SH-SY5Y (cell line): ENCODE data around the gene CCDC3.

Source experiments
- GATA2 ChIP-seq: IDR thresholded peaks from 2 replicates; pipeline ENCODE4 v1.6.1; 2011; ENCODE audit warnings: mild to moderate bottlenecking, low read depth, low read length
- GATA3 ChIP-seq: IDR thresholded peaks from 2 replicates; pipeline ENCODE4 v1.6.1; 2011; ENCODE audit warnings: low read depth, mild to moderate bottlenecking, low read length, moderate library complexity

CCDC3 gene

DNA sequence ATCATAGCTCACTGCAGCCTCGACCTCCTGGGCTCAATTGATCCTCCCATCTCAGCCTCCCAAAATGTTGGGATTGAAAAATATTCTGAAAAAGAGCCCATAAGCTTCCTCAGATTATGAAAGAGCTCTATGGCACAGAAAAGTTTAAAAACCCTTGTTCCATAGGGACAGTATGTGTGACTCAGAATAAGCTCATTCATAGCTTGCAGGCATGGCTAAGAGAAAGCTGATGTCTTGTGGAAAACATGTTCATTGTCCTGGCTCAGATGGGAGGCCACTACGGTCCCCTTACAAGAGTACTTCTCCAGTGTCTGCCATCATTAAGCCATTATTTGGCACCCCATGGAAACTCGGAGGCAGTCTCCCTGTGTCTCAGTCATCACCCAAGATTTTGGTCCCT is 64.0 kb downstream of the CCDC3 start:
- no peak for TF ChIP-seq GATA2
- no peak for TF ChIP-seq GATA3

DNA sequence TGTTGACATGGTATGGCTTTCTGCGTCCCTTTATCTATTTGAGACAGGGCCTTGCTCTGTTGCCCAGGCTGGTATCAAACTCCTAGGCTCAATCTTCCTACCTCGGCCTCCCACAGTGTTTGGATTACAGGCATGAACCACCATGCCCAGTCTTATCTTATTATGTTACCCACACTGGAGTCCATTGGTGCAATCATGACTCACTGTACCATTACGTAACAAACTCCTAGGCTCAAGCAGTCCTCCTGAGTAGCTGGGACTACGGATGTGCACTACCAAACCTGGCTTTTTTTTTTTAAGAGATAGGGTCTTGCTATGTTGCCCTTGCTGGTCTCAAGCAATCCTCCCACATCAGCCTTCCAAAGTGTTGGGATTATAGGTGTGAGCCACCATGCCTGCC is 66.7 kb downstream of the CCDC3 start:
- TF ChIP-seq GATA2, result no peak
- no peak for TF ChIP-seq GATA3

DNA sequence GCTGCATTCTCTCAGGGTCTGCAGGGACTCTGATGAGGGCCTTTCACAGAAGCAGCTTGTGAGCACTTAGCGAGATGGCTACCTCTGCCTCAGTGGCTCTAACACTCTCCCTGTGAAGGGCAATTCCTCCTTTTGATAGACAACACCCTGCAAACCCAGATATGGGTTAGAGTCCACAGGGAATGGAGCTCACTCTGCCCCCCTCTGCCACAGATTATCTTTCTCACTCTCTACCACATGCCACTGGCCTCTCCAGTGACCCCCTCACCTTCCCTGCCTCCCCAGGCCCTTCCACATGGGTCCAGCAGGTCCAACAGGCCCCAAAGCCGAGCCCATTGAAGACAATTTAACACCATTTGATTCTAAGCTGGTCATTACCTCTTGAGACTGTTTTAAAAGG is 72.1 kb downstream of the CCDC3 start:
- TF ChIP-seq GATA3 (no peak), GATA2 (no peak)

DNA sequence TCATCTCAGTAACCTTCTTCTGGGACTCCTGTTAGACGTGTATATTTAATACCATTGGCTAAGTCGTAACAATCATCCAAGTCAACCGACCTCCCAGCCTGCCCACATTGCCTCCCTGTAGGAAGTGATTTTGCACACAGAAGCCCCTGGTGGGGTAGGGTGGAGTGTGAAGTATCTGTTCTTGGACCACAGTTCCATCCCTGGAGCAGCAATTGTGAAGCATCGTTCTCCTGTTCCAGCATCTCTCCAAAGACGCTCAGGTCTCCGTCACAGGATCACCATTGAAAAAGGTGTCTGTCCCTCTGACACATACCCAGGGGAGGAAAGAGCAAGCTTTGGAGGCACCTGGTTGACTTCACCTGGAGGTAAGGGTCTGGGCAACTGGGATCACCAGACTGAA is 72.9 kb downstream of the CCDC3 start:
- TF ChIP-seq GATA3, result no peak
- TF ChIP-seq GATA2, result no peak

DNA sequence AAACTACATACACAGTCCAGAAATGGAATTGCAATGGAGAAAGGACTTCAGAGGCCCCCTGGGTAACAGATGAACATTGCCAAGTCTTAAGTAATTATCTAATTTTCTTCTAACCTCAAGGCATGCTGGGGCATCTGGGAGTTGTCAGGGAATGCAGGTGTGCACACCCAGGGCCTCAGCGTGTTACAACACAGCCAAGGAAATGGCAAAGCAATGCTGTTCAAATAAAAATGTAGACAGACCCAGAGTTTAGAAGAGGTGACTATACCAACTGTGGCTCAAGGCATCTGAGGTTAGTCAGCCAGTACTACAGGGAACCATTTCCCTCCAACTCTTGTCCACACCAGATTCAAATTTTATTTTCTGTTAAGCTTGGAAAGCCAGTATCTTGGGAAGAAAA is 73.6 kb downstream of the CCDC3 start:
- TF ChIP-seq GATA3 (no peak), GATA2 (no peak)

DNA sequence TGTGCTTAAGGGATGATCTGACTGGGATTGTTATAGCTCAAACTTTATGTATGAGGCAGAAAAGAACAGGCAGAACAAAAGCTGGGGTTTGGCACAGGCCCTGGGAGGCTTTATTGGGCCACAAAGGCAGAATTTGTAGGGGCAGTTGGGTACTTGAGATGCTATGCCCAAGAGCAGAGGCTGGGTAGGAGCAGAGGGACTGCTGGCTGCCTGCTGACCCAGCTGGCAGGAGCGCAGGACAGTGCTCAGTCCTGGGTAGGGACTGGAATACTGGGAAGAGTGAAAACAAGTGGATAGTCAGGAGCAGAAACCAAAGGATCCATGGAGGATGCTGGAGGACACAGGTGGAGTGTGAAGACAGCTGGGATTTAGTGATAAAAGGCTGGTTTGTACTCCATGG is 75.7 kb downstream of the CCDC3 start:
- TF ChIP-seq GATA3, result no peak
- no peak for TF ChIP-seq GATA2

DNA sequence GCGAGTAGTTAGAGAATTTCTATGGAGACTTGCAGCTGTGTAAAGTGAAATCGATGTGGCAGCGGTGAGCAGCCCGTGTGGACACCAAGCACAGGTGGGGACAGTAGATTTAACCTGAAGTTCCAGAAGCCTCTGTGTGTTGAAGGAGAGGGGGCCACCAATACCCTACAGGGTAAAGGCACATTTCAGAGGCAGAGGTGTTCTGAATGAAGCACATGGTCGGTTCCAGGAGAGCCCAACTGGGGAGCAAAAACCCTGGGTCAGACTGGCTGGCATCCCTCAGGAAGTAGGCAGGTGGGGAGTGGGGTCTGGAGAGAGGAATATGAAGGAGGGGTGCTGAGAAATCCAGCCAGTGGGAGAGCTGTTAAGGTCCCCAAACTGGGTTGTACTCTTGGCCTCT is 76.6 kb downstream of the CCDC3 start:
- TF ChIP-seq GATA3, result no peak
- TF ChIP-seq GATA2, result no peak

DNA sequence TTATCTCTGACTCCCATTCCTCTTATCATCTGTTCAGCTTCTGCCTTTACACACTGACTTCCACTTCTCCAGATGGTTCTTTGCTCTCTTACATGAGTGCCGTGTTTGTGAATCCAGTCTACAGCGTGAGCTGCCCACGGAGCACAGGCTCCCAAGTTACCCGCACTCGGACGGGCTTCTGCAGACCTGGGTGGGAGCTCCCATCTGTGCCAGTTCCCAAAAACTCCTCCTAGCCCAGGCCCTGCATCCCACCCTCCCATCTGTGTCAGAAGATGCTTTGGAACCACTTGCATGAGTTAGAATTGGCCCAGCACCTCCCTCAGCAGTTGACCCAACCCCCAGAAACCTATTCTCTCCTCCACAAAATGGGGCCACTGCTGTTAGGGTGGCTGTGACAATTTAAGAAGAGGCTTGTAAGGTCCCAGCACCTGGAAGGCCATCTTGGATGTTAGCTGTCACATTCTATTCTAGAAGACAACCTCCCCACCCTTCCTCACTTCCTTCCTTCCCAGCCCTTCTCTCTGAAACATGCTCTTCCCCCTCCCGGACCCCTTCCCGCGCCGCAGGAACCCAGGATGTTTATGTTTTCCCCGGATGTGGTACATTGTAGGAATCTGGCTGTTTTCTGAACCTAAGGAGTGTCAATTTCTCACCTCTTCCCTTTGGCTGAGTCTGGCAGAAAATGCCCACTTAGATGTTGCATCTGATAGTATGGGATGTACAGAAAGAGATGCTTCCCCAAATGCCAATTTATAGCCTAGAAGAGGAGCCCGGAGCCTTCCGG is 79.2 kb downstream of the CCDC3 start:
- TF ChIP-seq GATA3, result no peak

DNA sequence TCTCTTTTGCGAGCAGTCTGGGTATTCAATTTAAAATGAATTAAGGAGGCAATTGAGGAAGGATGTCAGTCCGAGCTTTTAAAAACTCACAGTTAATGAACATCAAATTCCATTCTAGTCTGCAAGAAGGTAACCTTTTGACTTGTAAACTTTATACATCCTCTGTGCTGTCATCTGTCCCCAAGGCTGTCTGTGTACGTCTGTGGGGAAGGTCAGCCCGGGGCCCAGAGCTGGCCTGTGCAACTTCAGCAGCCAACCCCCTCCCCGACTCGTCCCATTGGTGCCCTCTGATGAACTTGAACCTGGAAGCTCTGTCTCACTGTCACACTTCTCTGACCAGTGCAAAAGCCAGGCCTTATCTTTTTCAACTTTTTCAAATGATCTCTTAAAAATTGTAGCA is 80.3 kb downstream of the CCDC3 start:
- TF ChIP-seq GATA3 (no peak), GATA2 (no peak)

DNA sequence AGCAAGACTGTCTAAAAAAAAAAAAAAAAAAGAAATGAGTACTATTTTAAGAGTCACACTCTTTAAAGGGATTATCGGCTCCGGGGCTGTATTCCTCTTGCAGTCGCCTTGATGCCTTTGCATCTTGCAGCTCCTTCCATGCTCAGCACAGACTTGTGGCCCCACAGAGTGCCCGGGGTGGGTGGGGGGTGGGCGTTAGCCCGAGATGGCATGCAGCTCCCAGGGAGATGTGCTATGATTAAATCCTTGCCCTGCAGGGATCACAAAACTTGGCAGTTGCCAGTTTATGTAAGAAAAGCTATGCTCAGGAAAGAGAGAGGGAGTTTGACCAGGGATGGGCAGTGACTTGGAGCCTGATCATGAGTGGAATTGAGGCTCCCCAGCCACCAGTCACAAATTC is 81.9 kb downstream of the CCDC3 start:
- TF ChIP-seq GATA2, result no peak
- TF ChIP-seq GATA3, result no peak

DNA sequence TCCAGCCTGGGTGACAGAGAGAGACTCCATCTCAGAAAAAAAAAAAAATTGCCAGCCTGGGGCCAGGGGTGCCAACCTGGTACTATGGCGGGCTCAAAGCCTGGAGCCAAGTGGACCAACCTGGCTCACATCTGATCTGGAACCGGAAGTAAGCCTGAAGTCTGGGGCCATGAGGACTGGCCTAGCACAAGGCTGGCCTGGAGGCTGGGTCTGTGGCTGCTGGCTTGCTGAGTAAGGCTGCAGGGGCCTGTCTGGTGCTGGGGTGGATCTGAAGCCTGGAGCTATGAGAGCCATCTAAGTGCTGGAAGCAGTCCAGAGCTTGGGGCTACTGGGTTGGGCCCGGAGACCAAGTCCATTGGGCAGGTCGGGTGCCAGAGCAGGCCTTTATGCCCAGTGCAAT is 84.9 kb downstream of the CCDC3 start:
- TF ChIP-seq GATA2, result no peak
- no peak for TF ChIP-seq GATA3

DNA sequence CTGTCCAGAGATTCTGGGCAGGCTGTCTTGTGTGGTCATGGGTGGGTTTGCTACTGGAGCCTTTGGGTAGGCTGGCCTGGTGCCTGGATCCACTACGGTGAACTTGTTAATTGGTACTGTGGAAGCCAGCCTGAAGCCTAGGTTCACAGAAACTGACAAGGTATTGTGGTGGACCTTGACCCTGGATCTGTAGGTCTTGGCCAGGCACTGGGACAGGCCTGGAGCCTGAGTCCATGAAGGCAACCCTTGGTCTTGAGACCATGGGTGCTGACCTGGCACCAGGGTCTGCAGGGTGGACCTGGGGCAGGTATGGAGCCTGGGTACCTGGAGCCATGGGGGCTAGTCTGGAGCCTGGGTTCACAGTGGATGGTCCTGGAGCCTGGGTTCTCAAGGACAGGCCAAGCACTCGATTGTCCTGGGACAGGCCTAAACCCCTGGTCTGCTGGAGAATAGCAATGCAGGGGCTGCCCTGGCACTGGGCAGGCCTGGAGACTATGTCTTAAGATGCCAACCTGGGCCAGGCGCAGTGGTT is 85.8 kb downstream of the CCDC3 start:
- TF ChIP-seq GATA2, result no peak
- TF ChIP-seq GATA3, result no peak

DNA sequence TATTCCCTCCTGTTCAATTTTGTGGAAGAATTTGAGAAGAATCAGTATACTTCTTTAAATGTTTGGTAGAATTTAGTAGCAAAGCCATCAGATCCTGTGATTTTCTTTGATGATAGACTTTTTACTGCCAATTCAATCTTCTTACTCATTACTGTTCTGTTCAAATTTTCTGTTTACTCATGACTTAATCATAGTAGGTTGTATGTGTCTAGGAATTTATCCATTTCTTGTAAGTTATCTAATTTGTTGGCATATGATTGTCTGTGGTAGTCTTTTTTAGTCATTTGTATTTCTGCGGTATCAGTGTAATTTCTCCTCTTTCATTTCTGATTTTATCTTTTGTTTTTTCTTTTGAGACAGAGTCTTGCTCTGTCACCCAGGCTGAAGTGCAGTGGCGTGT is 87.4 kb downstream of the CCDC3 start:
- TF ChIP-seq GATA3 (no peak), GATA2 (no peak)

DNA sequence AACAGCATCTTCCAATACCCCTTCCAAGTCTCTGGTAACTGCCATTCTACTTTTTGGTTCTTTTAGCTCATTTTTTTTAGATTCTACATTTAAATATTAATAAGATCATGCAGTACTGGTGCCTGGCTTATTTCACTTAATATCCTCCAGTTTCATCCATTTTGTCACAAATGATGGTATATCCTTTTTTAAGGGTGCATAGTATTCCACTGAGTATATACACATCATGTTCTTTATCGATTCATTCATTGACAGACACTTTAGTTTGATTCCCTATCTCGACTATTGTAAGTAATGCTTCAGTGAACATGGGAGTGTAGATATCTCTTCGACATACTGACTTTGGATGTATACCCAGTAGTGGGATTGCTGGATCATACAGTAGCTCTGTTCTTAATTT is 89.7 kb downstream of the CCDC3 start:
- TF ChIP-seq GATA2 (no peak), GATA3 (no peak)

DNA sequence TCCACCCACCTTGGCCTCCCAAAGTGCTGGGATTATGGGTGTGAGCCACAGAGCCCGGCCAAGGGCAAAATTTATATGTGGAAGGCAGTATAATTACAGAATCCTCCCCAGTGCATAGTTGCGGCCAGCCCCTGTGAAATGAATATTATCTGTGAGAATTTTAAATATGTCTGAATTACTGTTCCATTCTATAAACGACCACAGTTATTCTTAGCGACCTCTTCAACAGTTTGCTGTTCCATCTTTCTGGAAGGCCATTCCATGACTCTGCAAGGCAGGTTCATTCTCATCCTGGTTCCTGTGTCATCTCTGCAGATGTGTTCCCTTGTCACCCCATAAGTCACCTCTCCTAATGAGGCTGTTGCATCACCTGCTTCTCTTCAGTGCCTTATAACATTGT is 90.7 kb downstream of the CCDC3 start:
- TF ChIP-seq GATA2 (no peak), GATA3 (no peak)

DNA sequence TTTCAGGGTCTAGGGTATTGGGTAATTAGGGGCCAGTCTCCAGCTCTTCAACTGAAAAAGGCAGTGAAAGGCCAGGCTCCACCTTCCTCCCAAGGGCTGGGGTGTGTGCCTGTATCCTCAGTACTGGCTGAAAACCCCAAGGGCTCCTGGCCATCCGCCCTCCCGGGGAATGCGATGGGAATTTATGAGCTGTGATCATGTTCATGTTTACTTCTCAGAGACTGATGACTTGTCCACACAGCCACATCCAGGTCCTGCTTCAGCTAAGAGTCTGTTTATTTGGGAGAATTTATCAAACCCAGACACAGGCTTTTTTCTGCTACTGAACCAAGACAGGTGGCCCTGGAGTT is 91.7 kb downstream of the CCDC3 start:
- no peak for TF ChIP-seq GATA3

DNA sequence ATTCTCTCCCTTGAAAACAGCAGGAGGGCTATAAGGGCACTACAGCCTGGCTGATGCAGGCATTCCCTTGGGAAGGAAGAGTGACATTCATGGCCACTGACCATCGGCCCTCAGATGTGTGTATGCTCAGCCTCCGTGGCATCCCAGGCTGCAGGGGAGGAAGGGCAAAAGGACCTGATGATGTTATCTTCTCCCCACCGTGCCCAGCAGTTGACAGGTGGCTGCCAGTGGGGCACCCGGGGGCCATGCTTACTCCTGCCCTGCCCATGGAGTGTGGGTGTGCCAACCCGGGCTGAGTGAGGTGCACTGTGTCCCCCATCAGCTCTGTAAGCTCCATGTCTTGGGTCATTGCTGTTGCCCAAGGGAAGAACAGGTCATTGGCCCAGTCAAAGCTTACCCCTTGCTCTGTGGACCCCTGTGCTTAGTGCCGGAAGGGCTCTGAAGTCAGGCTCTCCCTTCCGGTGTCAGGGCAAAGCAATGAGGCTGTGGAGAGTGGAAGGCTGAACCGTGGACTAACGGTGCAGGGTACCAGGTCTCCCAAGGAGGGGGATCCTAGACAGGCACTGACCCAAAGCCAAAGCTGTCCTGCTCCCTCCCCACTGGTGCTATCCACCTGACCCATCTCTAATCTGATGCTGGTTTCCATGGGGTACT is 92.2 kb downstream of the CCDC3 start:
- TF ChIP-seq GATA2 (no peak), GATA3 (no peak)
